LNCaP clone FGC (cell line): ENCODE measurements around the gene RRAS.

Experiments used
- DNase-seq: peaks from one replicate; pipeline ENCODE4 v3.0.0-alpha.2; 2011; ENCODE audit warnings: low read depth
- H3K4me3 ChIP-seq: 2 replicates; pipeline ENCODE4 v1.5.1; 2011; ENCODE audit warnings: mild to moderate bottlenecking, low read depth, low read length, control low read depth
- TF ChIP-seq, protein P1 (sequence below): IDR thresholded peaks from 2 replicates; pipeline ENCODE4 v1.5.1; 2012; ENCODE audit warnings: mild to moderate bottlenecking; ENCODE audit not compliant: control insufficient read depth, insufficient read depth; ENCODE audit errors: extremely low read depth

The RRAS gene

GRCh38 chr19:49645592-49645991 lies 5.6 kb upstream of the RRAS start:
- H3K4me3 ChIP-seq, result no peak overlapping the region
- TF ChIP-seq, protein P1, sequence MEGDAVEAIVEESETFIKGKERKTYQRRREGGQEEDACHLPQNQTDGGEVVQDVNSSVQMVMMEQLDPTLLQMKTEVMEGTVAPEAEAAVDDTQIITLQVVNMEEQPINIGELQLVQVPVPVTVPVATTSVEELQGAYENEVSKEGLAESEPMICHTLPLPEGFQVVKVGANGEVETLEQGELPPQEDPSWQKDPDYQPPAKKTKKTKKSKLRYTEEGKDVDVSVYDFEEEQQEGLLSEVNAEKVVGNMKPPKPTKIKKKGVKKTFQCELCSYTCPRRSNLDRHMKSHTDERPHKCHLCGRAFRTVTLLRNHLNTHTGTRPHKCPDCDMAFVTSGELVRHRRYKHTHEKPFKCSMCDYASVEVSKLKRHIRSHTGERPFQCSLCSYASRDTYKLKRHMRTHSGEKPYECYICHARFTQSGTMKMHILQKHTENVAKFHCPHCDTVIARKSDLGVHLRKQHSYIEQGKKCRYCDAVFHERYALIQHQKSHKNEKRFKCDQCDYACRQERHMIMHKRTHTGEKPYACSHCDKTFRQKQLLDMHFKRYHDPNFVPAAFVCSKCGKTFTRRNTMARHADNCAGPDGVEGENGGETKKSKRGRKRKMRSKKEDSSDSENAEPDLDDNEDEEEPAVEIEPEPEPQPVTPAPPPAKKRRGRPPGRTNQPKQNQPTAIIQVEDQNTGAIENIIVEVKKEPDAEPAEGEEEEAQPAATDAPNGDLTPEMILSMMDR, result no peak
- DNase-seq, result no peak

DNA sequence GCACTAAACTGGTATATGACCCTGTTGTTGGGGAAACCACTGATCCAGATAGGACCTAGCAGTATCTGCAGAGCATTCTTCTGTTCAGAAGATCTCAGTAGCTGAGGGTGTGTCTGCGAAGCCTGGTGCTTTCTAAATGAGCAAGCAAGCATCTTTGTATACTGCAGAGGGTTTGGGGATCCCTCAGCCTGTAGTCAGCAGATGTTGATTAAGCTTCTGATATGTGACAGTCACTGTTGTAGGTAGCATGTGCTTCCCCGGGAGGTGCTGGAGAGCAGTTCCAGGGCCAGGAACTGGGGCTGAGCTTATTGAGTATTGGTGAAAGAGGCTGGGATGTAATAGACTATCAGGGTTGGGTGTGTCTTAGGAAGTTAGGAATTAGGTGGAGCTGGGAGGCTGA lies 3.5 kb upstream of the RRAS start:
- TF ChIP-seq, protein P1, result no peak
- DNase-seq, result no peak
- H3K4me3 ChIP-seq, result peak overlapping the region; percentile 91

DNA sequence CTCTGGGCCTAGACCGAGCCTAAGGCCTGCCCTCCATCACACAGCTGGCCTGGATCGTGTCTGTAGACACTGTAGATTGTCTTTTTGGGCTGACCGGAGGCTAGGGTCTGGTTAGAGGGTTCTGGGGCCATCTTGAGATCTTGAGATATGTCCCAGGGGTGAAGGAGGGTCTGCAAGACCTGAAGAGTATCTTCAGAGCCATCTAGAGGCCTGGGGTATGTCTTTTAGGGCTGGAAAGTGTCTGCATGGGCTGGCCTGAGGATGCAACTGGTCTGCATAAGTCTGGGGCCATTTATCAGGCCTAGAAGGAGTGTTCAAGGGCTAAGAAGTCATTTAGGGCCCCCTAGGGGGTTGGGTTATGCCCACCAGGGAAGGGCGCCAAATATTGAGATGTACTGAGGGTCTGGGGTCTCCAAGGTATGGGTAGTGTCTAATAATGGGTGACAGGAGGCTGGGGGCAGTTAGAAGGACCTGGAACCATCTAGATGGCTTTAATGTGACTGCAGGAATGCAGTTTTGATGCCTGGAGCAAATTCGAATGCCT lies 2.6 kb upstream of the RRAS start:
- DNase-seq, result no peak
- TF ChIP-seq, protein P1, result no peak
- peak overlapping the region; percentile 91 for H3K4me3 ChIP-seq

GRCh38 chr19:49641688-49642491 lies 1.9 kb upstream of the RRAS start, which contains the start of gene SCAF1:
SCAF1 (plus strand) TSS chr19:49642209; CDS start chr19:49645027, 2,818 bp downstream.
- TF ChIP-seq, protein P1, result no peak
- DNase-seq, result peak; percentile 98
- peak within 1 kb of the TSS; percentile 91 for H3K4me3 ChIP-seq

DNA sequence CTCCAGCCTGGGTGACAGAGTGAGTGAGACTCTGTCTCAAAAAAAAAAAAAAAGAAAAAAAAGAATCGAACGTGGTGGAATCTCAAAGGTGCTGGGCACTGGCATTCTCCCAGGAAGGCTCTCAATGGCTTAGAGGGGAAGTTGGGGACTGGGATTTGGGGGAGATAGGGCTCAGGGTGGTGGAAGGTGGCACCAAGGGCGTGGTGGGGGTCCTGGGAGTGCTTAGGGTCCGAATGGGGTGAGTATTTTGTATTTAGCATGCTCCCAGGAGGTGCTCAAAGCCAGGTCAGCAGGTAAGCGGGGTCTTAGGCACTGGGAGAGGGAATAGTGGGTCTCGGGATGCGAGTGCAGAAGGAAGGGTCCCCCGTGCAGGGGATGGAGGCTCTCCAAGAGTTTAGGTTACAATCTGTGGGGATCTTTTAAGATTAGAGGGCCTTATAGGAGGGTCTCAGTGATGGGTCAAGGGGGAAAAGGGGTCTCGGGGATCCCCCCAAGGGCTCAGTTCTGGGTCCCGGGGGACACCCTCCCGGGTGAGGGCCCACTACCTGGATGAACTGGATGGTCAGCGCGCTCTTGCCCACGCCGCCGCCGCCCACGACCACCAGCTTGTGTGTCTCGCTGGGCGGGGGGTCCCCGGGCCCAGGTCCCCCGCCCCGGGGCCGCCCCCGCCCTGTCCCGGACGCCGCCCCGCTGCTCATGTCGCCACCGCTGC lies 386 bp downstream of the RRAS start:
- DNase-seq, result no peak
- peak overlapping the region; percentile 57 for H3K4me3 ChIP-seq
- TF ChIP-seq, protein P1, result no peak

DNA sequence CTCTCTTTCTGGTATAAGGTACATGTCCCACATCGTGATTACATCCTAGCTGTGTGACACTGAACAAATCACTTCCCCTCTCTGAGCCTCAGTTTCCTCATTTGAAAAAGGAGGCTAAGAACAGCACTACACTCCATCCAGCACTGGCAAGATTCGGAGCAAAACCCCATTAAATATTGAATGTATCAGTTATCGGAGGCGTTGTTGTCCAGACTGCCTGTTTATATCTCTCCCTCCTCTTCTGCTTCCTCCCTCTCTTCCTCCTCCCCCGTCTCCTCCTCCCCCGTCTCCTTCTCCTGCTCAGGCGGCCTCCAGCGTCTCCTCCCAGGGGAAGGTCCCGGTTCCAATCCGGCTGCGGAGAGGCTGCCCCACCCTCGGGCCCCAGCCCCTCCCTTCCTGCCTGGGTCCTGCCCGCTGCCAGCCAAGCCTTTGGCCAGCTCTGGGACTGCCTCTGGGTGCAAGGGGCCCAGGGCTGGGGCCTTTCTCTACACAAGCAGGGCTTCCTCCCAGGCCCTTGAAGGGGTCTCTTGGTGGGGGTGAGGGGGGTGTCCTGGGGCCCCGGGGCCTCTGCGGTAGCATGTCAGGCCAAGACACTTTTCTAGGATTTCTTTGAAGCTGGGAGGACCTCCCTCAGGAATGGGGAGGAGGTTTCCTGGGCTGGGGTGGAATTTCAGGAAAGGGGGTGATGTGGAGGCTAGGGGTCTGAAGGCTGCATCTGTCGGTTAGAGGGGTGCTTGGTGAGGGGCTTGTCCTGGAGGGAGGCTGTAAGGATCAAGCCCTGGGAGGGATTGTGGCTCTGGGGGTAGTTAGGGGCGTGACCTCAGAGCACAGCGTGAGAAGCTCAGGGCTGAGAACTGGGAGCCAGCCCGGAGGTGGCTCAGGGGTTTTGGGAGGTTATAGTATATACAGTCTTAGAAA lies 1.9 kb downstream of the RRAS start:
- no peak overlapping the region for H3K4me3 ChIP-seq
- DNase-seq, result peak; percentile 52
- TF ChIP-seq, protein P1, result no peak
